Smooth muscle cell (in vitro differentiated cells): ENCODE data around the gene DIO3. TPM values are rescaled to one million over a fixed set of nuclear protein-coding genes. Genes with fewer than 3 reads are reported as not detected.

Source experiments
- DNase-seq: peaks from one replicate; lab custom pipeline; 2025; ENCODE audit not compliant: unreplicated experiment; lab: John Stamatoyannopoulos, UW
- H2AFZ ChIP-seq: fragments of 200-600 bp; sonication (generic); 2 replicates; pipeline ENCODE4 v1.6.0; 2016; ENCODE audit warnings: antibody characterized with exemption, low read depth, mild to moderate bottlenecking
- H3F3A ChIP-seq: fragments of 200-600 bp; sonication (generic); 2 replicates; pipeline ENCODE4 v1.6.0; 2017; ENCODE audit warnings: antibody characterized with exemption, low read depth
- H3K27ac ChIP-seq: fragments of 200-600 bp; sonication (generic); 2 replicates; pipeline ENCODE4 v1.5.1; 2016; ENCODE audit warnings: low read depth, mild to moderate bottlenecking
- H3K27me3 ChIP-seq: fragments of 200-600 bp; sonication (generic); 2 replicates; pipeline ENCODE4 v1.6.1; 2016; ENCODE audit warnings: low read depth, mild to moderate bottlenecking
- H3K36me3 ChIP-seq: fragments of 200-600 bp; sonication (generic); 2 replicates; pipeline ENCODE4 v1.5.1; 2016; ENCODE audit warnings: low read depth
- H3K4me1 ChIP-seq: fragments of 200-600 bp; sonication (generic); 2 replicates; pipeline ENCODE4 v1.5.1; 2016; ENCODE audit warnings: low read depth
- H3K4me2 ChIP-seq: fragments of 200-600 bp; sonication (generic); 2 replicates; pipeline ENCODE4 v1.6.0; 2016; ENCODE audit warnings: mild to moderate bottlenecking
- H3K4me3 ChIP-seq: fragments of 200-600 bp; sonication (generic); 2 replicates; pipeline ENCODE4 v1.5.1; 2016; ENCODE audit warnings: mild to moderate bottlenecking
- H3K79me2 ChIP-seq: fragments of 200-600 bp; sonication (generic); 2 replicates; pipeline ENCODE4 v1.6.0; 2016; ENCODE audit warnings: low read depth, mild to moderate bottlenecking
- H3K9ac ChIP-seq: fragments of 200-600 bp; sonication (generic); 2 replicates; pipeline ENCODE4 v1.6.0; 2016; ENCODE audit warnings: low read depth
- H3K9me3 ChIP-seq: fragments of 200-600 bp; sonication (generic); replicated peaks from 2 replicates; pipeline ENCODE4 v1.5.1; 2016; ENCODE audit warnings: low read depth
- H4K20me1 ChIP-seq: fragments of 200-600 bp; sonication (generic); 2 replicates; pipeline ENCODE4 v1.6.0; 2016; ENCODE audit warnings: low read depth
- WGBS: methylation state at CpG from one replicate; pipeline ENCODE4 v1.1.7; 2016; ENCODE audit warnings: low lambda C conversion rate; 5-methylcytosine and 5-hydroxymethylcytosine counted together
- polyA plus RNA-seq: library from polyadenylated mRNA; unstranded; fragments of >200 nt; fragmentation: Nextera tagmentation; extraction: Ambion mirVana; gene quantifications from 2 replicates; pipeline ENCODE4 v1.2.1, GENCODE V29; 2016
- total RNA-seq: library from RNA; depleted of rRNA; stranded (reverse); fragments of >200 nt; gene quantifications from 2 replicates; pipeline ENCODE4 v1.2.3, GENCODE V29; 2014
- TF ChIP-seq, protein P1 (sequence below): fragments of 200-600 bp; sonication (generic); IDR thresholded peaks from 2 replicates; pipeline ENCODE4 v1.5.1; 2017; ENCODE audit warnings: borderline replicate concordance, mild to moderate bottlenecking, antibody characterized with exemption; ENCODE audit not compliant: insufficient read depth, poor library complexity, severe bottlenecking

The DIO3 gene
- total and polyA plus RNA-seq, 2 experiments from 2014 or later: 21.0 to 36.5 TPM

DNA sequence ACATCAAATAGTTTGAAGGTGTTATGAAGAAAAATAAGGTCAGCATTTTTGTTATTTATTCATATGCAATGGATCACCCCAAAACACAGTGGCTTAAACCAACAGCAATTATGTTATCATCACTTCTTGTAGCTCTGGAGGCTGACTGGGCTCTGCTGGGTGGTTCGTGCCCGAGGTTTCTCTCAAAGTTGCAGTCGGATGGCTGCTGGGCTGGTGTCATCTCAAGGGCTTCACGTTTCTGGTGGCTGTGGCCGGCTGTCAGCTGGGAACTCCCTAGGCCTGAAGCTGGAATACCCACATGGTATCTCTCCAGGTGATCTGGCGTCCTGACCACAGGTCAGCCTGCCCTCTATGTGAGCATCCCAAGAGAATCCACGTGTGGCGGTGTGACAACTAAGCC, 12.0 kb downstream of the DIO3 start:
- no peaks in the 10 kb centered on the region for H3F3A ChIP-seq
- H3K9ac ChIP-seq: no peak overlapping the region
- H3K27ac ChIP-seq: no peak overlapping the region
- TF ChIP-seq, protein P1, sequence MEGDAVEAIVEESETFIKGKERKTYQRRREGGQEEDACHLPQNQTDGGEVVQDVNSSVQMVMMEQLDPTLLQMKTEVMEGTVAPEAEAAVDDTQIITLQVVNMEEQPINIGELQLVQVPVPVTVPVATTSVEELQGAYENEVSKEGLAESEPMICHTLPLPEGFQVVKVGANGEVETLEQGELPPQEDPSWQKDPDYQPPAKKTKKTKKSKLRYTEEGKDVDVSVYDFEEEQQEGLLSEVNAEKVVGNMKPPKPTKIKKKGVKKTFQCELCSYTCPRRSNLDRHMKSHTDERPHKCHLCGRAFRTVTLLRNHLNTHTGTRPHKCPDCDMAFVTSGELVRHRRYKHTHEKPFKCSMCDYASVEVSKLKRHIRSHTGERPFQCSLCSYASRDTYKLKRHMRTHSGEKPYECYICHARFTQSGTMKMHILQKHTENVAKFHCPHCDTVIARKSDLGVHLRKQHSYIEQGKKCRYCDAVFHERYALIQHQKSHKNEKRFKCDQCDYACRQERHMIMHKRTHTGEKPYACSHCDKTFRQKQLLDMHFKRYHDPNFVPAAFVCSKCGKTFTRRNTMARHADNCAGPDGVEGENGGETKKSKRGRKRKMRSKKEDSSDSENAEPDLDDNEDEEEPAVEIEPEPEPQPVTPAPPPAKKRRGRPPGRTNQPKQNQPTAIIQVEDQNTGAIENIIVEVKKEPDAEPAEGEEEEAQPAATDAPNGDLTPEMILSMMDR: no peak
- no peak overlapping the region for H2AFZ ChIP-seq
- no peak overlapping the region for H3K4me3 ChIP-seq
- H3K27me3 ChIP-seq: no peaks in the 10 kb centered on the region
- H4K20me1 ChIP-seq: no peaks in the 10 kb centered on the region
- no peaks in the 10 kb centered on the region for H3K9me3 ChIP-seq
- H3K36me3 ChIP-seq: no peaks in the 10 kb centered on the region
- no peaks in the 10 kb centered on the region for H3K79me2 ChIP-seq
- no peaks in the 10 kb centered on the region for H3K4me1 ChIP-seq
- DNase-seq: no peak
- no peak overlapping the region for H3K4me2 ChIP-seq
- WGBS: 86% methylated on average over 8 of the region's 8 CpGs

DNA sequence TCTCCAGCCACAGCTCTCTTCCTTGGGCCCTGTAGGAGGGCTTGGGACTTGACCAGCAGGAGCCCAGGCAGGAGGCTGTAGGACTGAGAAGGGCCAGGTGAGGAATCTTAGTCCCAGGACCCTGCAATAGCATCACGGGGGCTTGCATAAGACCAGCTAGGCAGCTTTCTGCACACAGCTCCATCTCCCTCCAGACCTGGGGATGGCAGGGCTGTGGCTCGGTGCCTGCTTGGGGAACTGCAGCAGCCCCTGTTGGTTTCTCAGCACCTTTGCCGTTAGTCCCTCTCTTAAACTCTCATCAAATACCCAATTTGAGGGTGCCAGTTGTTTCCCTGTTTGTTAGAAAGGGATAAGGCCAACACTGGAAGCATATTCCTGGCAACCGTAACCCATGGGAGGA, 14.3 kb downstream of the DIO3 start:
- Histone ChIP-seq H3K9me3 (no peaks in the 10 kb centered on the region), H3K4me2 (no peak overlapping the region), H3K27me3 (no peaks in the 10 kb centered on the region), H3K4me1 (no peaks in the 10 kb centered on the region), H3K4me3 (no peak overlapping the region), H4K20me1 (no peaks in the 10 kb centered on the region), H2AFZ (no peak overlapping the region), H3K36me3 (no peaks in the 10 kb centered on the region), H3K79me2 (no peaks in the 10 kb centered on the region), H3F3A (no peaks in the 10 kb centered on the region), H3K27ac (no peak overlapping the region), H3K9ac (no peak overlapping the region)
- TF ChIP-seq, protein P1: no peak
- no peak for DNase-seq
- WGBS: 79% methylated on average over 4 of the region's 4 CpGs

DNA sequence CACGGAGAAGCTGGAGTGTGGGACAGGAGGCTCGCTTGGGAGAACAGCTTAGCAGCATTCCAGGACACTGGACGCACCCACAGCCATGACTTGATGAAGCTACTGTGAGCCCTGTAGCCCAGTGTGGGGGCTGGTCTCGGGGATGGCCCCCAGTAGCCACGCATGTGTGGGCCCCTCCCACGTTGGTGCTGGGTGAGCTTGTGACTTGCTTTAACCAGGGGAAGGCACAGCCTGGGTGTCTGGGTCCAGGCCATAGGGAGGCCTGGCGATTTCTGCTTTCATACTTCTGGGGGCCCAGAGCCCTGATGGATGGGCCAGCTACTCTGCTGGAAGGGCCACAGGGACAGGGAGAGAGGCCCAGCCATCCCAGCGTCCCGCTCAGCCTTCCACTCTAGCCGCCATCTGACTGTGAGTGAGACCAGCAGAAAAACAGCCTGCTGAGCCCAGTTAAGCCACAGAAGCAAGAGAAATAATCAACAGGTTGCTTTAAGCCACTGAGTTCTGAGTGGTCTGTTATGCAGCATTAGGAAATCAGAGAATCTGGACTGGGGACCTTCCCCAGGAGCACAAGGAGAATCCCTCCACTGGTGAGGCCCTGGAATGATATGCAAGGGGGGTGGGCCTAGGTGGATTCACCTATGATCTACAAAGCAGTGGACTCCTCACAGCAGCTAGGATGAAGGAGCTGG, 16.1 kb downstream of the DIO3 start:
- no peaks in the 10 kb centered on the region for H3K27me3 ChIP-seq

More for the DNA sequence above, 16.1 kb downstream of the DIO3 start:
- Histone ChIP-seq H3K4me1 (no peaks in the 10 kb centered on the region), H3K79me2 (no peaks in the 10 kb centered on the region), H3K9ac (no peak overlapping the region), H3K4me2 (no peak overlapping the region), H4K20me1 (no peaks in the 10 kb centered on the region), H3K27ac (no peak overlapping the region), H3K36me3 (no peaks in the 10 kb centered on the region), H2AFZ (no peak overlapping the region), H3K9me3 (no peaks in the 10 kb centered on the region), H3F3A (no peaks in the 10 kb centered on the region), H3K4me3 (no peak overlapping the region)
- TF ChIP-seq, protein P1: no peak
- no peak for DNase-seq
- 90% methylated on average over 10 of the region's 10 CpGs for WGBS
